Testis (tissue), 2 donors: ENCODE results near the gene TRIP4.

Experiments
- POLR2A ChIP-seq: fragments of 450-650 bp; IDR thresholded peaks from one replicate; pipeline ENCODE4 v1.6.1; 2017; ENCODE audit warnings: antibody characterized with exemption, mild to moderate bottlenecking, moderate library complexity
- TF ChIP-seq, protein P1 (sequence below), 3 experiments: fragments of 450-650 bp in 2 of 3; fragments of 200-600 bp in 1 of 3; sonication (generic) in 1 of 3; IDR thresholded peaks; one replicate each; pipeline ENCODE4 v1.5.1; 2016 to 2019; ENCODE audit warnings: antibody characterized with exemption in 3 of 3, mild to moderate bottlenecking in 2 of 3, moderate library complexity in 1 of 3

DNA sequence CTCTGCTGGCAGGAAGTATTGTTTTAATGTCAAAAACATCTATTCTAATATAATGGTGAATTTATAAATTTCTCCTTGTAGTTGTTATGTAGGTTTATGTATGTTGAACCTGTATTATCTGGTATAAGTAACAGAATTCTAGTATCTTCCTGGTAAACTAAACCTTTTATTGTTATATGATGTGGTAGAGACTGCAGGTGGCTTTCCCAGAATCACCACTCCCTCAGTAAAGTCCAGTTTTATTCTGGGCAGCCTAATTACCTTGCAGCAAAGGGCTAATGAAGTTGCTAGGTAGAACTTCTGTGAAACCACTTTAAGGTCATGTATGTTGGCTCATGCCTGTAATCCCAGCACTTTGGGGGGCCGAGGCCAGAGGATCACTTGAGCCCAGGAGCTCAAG lies 47.3 kb upstream of the TRIP4 start:
- TF ChIP-seq, protein P1, sequence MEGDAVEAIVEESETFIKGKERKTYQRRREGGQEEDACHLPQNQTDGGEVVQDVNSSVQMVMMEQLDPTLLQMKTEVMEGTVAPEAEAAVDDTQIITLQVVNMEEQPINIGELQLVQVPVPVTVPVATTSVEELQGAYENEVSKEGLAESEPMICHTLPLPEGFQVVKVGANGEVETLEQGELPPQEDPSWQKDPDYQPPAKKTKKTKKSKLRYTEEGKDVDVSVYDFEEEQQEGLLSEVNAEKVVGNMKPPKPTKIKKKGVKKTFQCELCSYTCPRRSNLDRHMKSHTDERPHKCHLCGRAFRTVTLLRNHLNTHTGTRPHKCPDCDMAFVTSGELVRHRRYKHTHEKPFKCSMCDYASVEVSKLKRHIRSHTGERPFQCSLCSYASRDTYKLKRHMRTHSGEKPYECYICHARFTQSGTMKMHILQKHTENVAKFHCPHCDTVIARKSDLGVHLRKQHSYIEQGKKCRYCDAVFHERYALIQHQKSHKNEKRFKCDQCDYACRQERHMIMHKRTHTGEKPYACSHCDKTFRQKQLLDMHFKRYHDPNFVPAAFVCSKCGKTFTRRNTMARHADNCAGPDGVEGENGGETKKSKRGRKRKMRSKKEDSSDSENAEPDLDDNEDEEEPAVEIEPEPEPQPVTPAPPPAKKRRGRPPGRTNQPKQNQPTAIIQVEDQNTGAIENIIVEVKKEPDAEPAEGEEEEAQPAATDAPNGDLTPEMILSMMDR (IDR thresholded peaks at IDR 0.05): no peak
- TF ChIP-seq POLR2A: no peak
